GM19395 (cell line): ENCODE data around the gene OSR1.

Source experiments
- ATAC-seq: cut with Tn5 transposase; IDR thresholded peaks from one replicate; pipeline ENCODE4 v1.9.1; 2021; ENCODE audit warnings: mild to moderate bottlenecking, moderate library complexity; ENCODE audit not compliant: unreplicated experiment

Gene OSR1

DNA sequence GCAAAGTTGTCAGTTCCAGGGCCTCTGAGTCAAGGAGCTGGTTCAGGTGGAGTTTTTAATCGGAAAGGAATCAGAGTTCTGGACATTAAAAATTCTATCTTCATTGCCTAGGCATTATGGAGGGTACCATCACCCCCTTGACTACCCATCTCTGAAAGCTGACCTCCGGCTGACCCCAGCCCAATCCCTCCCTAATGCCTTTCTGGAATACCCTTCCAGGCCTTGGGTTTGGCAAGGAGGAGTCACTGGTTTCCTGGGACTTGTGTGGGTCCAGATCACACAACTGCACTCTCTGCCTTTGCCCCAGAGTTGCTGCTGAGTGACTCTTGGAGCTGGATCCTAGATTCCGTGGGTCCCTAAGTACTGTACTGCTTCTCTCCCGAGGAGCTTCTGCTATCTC, 1.0 kb upstream of the OSR1 start:
- ATAC-seq = no peak

DNA sequence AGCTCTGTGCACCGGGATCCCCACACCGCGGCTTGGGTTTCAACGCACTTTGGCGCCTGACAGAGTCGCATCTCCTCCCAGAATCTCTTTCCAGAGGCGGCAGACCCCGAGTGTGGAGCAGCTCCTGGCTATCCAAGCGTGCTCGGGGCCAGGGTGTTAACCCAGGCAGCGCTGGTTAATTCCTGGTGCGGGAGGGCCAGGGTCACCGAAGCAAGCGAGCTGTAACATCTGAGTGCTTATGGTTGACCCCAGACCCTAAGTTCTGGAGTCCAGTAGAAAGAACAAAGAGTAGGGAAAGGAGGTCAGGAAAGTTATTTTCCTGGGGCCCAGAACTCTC, 566 bp upstream of the OSR1 start:
- ATAC-seq = no peak

DNA sequence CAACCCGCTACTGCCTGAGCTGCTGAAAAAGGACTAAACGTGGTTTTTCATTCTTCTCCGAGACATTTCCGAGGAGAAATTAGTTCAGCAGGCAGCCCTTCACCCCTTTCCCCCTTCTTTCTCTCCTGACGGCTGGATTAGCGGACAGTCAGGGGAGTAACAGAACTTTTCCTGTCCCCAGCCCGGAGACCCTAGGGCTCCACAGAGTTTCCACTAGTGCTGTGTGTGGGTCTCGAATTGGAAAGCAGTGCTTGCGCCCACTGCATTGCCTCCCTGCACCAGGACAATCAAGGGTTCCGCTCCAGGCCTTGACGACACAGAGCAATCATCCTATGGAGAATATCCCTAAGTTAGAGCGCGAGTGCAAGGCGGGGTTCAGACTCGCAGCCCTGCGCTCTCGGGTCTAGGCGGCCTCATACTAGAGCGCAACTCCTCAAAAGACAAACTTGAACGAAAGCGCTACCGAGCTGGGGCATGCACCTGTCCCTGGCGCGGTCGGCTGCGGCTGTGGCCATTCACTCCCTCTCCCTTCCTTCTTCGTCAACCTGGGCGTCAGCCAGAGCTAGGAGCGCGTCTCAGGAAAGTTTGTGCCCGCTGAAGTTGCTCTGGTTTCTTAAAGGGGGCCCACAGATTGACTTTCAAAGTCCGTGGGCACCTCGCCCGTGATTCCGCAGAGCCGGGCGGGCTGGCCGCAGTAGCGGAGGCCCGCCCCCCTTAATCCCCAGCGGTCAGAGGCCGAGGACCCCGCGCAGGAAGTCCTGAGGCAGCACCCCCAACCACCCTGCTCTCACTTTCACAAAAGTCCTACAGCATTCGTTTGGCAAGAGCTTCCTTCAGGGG, 801 bp downstream of the OSR1 start:
- ATAC-seq = no peak

DNA sequence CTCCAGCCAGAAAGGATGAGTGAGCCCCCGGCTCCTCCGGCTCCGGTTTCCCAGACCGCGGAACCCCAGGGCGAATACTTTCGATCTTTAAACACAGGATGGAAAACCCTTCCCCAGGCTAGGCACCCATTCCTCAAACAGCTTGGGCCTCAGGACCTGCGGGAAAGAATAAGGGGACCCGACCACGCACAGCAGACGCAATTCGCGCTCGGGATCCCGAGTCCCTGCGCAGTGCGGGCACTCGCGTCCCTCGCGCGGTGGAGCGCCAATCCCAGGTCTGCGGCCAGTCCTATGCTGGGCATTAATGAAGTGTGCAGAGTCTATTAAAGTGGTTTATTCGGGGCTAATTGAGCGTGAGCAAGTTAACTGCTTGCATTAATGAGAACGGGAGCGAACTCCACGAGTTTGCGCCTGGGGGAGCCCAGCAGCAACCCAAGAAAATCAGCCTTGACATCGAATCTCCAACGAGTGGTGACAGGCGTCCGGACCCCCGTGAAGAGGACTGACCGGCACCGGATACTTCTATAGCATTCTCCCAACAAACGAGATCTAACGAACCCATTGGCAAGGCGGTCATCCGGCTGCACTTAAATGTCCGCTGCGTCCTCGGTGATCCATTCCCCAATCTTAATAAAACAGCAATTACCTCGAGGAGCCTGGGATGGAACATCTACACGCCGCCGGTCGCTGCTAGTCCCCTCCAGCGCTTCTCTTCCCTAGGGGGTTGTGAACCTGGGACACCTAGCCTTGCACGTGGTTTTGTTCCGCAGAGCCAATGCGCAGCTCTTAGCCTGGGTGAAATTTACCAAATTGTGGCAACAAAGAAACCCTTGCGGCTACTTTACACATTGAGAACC, 1.6 kb downstream of the OSR1 start:
- no peak for ATAC-seq

DNA sequence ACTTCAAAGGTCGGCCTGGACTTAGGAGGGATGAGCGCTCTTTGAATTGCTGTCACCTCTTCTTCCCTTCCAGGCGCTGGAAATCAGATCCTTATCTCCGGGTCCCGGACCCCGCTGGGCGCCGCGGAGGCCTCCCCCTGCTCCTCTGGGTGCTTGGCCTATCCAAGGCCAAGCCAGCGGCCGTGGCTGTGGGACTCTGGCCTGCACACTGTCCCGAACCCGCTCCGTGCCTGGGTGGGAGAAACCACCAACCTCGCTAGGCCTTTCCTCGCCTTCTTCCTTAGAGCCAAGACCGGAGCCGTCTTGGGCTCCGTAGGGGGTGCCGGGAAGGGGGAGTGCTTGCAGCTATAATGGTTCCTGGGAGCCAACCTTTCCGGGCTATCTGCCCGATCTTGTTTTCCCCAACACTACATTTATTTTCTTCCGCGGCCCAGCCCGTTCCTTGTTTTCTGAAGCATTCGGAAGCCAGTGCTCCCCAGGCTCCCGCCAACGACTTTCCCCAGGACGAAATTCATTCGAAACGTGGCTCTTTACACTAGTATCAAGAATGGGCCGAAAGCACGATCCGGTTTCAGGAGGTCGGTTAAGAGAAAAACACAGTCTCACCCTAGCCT, 2.4 kb downstream of the OSR1 start:
- no peak for ATAC-seq

DNA sequence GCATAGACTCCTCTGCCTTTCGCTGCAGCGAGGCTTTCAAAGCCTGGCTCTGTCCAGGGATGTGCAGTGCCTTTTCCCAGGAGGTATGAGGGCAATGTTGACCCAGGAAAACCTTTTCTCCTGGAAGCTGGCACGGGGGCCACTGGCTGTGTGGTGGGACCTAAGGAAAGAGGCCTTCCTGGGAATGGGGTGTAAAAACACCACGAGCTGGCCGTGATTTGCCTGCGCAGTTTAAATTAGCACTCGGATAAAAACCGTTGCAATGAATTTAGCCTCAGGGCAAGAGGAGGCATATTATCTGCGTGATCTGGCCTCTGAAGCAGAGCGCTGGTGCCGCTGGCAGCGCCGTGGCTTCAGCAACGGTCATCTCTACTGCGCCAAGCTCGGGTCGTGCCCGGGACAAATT, 3.0 kb downstream of the OSR1 start:
- no peak for ATAC-seq

DNA sequence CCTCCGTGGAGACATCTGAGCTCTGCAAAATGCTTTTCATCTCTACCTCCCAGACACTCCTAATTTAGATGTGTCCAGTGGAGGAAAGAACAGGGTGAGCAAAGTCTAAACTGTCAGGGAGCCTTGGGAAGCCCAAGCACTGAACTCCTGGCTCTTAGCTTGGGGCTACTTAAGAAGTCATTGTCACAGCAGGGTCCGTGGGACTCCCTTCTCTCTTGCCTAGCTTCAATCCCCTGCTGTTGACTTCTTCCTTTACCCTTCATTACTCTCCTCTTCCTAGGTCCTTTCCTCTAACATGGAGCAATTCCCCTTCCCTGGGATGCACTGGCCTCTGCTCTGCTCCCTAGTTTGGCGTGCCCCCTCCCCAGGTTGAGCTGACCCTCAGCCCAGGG, 3.4 kb downstream of the OSR1 start:
- no peak for ATAC-seq

DNA sequence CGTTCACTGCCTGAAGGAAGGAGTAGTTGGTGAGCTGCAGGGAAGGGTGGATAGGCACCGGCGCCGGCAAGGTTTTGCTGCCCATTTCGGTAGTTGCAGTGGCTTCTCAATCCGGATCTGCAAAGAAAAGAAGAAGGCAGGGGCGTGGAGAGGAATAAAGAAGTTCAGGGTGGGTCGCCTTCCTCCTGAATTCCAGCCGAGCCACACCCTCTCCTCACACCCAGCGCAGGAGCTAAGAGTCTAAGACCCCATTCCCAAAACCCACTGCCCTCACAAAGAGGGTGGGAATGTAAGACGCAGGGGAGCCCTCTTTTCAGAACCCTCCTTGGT, 4.7 kb downstream of the OSR1 start:
- ATAC-seq = no peak

DNA sequence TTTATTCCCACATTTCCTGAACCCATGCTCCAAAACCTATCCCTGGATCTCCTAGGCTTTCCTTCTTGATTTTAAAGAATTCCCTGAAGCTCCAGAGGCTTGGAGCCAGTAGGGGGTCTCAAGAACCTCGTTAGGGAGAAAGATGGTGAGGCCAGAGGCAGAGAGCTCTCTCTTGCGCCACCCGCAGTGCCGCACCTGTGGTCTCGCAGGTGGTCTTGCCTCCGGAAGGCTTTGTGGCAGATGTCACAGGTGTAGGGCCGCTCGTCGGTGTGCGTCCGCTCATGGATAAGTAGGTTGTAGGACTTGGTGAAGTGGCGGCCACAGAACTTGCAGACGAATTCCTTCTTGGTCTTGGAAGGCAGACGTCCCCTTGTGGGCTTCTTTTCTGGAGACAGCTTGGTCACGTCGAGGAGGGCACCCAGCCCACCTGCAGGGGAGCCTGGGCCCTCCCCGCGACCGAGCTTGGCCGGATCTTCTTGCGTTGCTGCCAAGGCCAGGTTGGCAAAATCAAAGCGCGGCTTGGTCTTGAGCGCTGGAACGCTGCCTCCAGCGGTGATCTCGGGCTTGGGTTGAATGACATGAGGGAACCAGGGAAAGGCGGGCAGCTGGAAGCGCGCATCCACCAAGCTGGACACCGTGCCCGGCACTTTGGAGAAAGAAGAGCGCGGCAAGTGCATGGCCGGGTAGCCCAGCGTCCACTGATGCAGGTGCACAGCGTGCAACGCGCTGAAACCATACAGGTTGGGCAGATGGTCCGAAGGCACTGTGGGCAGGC, 5.3 kb downstream of the OSR1 start:
- no peak for ATAC-seq

DNA sequence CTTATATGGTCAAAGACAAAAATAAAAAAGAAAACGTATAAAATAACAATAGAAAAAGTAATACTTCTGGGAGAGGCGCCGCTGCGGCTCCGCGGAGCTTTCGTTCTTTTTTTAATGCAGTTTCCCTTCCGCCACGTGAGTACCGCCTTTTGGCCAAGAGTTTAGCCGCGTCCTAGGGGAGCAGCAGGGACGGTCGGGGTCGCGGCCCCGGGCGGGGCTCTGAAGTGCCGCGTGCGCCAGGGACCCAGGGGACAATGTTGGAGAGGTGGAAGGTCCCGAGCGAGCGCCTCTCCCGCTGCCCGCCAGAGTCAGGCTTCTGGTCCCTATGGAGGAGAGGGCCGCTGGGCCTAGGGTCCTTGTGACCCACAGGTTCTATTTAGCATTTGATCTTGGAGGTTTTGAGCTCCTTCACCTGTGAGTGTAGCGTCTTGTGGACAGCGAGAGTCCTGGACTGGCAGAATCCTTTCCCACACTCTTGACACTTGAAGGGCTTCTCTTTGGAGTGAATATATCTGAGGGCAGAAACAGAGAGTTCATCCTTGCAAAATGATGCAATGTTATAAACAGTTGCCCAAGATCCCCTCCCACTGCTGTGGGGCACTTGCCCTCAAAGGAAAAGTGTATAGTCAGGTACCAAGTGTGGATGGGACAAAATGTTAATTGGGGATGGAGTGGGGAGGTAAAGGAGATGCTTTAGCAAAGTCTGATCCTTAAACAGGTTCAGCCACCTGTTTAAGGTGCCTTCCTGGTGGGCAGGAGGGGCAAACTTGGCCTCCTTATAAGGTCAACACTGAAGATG, 6.3 kb downstream of the OSR1 start:
- no peak for ATAC-seq

DNA sequence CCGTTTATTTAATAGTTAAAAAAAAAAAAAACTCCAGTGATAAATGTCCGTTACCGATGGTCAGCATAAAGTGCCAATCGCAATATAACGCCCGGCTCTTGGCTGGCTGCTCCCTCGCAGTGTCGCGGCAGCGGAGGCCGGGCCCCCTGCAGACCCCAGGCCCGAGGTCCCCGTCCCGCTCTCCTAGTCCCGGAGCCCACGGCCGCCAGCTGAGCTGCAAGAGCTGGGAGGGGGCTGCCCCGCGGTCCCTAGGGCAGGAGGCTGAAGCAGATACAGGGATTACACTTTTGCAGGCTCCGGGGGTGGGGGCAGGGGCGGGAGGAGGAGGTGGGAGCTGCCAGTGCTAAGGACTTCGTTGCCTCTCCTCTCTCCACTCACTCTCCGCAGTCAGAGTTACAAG, 6.9 kb downstream of the OSR1 start:
- no peak for ATAC-seq

DNA sequence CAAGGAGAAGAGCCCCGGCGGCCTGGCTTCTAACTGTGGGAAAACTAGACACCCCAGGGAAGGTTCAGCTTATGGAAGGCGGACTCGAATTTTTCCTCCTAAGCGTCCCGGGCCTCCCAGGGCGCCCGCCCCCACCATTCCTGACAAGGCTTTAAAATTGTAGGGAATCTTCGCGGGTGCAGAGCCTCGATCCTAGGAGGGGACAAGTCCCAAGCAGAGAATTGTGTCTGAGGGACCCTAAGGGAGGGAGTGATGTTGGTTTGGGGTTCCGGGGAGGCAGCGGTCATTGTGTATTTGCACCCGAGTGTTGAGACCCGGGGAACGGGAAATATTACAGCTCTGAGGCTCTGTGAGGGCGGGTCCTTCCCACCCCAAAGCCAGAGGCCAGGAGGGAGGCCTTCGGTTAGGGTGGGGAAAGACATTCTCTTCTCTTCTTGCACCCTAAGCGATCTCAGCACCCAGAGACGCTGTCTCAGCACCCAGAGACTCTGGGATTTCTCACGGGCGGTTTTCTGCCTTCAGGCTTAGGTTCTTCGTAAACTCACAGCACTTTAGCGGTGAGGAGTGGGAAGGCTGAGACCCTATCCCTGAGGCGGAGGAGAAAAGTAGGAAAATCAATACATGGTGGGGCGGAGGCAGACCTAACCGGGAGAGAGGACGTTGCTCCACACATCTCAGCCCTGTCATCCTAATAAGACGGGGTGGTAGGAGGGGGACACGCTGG, 7.6 kb downstream of the OSR1 start:
- no peak for ATAC-seq

DNA sequence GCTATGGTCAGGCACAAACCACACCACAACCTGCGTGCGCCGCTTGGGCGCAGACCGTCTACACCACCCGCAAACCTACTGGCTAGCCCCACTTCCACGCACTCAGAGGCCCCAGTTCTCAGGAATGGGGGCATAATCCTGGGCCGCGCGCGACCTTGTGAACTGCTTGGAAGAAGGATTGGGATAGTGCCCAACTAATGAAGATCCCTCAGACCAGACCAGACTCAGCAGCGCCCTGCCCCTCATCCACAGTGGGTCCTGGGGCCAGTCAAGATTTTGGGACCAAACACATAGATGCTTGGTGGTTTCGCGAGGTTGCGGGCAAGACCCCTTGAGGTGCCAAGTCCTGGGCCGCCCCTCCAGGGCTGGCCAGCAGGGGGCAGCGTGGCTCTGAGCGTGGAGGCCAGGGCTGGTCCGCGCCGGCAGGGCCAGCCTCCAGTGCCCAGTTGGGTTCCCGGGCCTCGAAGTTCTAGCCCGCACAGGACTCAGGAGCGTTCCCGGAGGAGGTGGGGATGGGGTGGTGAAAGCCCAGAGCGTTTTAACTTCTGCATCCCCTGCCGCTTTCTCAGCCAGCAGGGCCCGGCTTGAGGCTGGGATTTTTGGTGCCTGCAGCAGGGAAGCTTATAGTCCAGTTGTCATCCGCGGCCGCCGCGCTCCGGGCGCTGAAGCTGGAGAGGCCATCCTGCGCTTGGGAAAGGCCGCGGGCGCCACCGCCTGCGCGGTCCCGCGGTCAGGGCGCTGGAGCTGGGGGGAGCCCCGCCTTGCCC, 8.3 kb downstream of the OSR1 start:
- ATAC-seq = no peak

DNA sequence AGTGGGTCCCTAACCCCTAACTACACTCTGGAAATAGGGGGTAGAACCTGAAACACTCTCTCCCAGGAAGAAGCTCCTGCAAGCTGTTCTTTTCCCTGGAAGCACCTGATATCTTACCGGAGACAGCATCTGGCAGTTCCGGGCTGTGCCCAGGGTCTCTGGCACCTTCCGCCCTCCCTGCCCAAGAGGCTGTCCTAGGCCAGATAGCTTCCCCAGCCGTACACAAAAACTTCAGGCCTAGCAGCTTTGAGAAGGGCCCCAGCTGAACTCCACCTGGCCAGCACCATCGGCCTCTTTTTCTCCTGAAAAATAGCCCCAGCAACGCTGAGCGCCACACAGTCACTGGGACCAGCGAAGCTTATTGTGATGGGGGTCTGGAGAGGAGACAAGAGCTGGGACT, 9.7 kb downstream of the OSR1 start:
- no peak for ATAC-seq

DNA sequence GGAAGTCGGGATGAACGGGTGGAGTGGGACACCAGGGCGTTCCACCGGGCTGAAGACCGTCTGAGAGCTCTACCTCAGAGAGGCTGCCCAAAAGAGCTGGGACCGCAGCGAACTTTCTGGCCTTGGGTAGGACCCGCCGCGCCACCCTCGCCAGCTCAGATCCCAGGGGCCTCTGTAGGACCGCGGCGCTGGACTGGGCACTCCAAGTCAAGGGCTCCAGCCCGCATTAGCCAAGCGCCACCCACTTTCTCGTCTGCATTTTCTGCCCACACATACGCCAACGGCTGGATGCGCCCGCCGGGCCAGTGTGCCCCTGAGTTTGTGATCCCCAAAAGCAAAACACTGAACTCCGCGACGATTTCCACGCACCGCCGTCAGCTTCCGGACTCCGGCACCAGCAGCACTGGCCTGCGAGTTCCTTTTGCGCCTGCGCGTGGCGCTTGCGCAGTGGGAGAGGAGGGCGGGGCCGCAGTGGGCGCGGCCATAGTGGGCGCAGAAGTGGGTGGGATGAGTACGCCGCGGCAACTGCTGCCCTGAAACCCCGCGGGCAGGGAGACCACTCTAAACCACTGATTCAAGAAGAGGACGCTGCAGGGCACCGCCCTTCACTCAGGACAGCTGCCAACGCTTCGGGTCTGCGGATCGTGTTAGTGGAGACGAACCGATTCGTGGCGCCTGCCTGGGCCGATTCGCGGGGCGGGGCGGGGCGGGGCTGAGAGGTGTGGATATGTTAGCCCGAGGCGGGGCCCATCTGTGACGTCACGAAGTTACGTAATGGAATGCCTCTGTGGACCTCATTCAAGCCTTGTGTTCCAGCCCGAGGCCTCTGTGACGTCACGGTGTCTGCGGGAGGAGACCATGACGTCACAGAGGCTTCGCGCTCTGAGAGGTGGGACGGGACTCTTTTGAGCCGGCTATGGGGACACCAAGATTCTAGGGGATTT, 10.5 kb downstream of the OSR1 start:
- peak; percentile 93 for ATAC-seq

DNA sequence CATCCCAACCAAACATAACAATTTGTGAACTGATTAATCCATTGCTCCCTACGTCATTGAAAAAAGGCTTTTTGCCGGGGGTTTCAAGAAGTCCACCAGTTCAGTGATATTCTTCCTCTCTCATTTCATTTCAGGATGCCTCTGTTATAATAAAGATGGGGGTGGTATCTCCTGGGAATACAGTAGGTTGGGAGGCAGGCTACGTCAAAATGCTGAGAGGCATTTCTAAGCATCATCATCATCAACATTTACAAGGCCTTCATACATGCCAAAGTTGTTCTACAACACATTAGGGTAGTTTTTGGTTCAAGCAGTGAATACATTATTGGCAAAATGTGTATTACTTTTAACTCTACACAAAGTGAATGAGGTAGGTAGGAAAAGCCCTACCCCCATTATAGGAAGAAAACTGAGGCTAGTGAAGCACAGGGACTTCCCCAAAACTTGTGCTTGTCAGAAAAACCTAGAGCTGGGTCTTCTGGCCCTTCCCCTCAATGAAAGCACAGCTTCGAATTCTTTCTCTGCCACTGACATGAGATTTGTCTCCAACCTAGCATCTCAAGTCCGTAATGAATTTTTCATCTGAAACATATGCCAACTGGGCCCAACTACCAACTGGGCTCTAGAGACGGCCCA, 11.3 kb downstream of the OSR1 start:
- ATAC-seq = peak; percentile 11

DNA sequence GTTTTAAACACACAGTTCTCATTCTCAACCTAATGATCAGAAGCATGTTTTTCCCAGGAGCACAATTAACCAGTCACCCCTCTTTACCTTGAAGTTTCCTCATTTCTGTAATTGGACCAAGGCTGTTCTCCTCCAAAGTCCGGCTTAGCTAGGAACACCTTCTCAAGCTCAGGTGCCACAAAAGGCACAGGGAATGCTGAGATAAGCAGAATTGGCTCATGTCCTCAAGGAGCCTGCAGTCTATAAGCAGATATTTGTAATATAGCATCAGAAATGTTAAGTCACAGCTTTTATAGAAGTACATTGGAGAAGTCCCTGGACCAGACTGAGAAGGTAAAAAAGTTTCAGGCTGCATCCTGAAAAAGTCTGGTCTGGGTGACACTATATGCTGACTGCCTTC, 20.7 kb downstream of the OSR1 start:
- ATAC-seq = no peak

DNA sequence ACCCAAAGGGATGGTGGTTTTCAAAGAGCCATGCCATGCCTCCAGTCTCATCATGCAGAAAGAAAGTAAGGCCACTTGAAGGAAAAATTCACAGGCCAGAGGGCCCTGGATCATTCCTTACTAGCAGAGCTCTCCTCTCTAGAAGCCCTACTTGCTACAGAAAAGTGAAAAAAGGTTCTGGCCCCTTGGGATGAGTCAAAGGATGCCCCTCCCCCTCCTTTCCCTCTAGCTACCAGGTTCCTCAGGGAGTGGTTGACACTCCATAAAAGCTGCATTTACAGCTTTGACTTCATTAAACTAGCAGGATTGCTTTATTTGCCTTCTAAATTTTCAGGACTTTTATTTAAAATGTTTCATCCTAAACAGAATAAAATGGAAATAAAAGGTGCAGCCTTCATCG, 21.2 kb downstream of the OSR1 start:
- no peak for ATAC-seq
